ENCODE results near the gene ZBTB32. TPM values are rescaled to one million over a fixed set of nuclear protein-coding genes. Genes with fewer than 3 reads are reported as not detected.

ZBTB32 gene
- polyA plus RNA-seq, 2 of the 4 experiments (the other 2 are of a cell fraction) = not detected

DNA sequence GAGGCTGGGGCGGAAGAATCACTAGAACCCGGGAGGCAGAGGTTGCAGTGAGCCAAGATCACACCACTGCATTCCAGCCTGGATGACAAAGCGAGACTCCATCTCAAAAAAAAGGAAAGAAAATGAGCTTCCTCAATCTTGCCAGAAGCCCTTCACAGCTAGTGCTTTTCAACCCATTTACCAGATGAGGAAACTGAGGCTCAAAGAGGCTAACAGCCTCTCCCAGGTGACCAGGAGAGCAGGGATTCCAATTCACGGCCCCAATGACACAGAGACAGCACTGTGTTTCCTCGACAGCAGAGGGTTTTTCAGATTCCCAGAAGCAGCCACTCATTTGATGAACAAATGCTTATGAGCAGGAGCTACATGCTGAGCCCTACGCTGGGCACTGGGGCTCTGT, 34.8 kb upstream of the ZBTB32 start:
- H3K4me1 ChIP-seq = no peaks in the 10 kb centered on the region
- H3K9me3 ChIP-seq = no peaks in the 10 kb centered on the region
- no peak overlapping the region for H3K4me3 ChIP-seq
- ChIA-PET POLR2A (interaction anchor here (1.2 kb wide), 2 partner anchors 9 to 22 kb away, joined by 4 to 6 read pairs; partner anchors contain the start of gene COX6B1), CTCF (interaction anchor here (0.6 to 1.8 kb wide), 8 partner anchors 8 to 1754 kb away, joined by 3 to 5 read pairs (median 3); no protein-coding TSS in a partner anchor)
- TF ChIP-seq POLR2AphosphoS2 (conservative IDR thresholded peaks at IDR 0.05; ENCODE audit: low read length) = no peak
- TF ChIP-seq MYC (IDR thresholded peaks at IDR 0.05; ENCODE audit: borderline replicate concordance, low read length) = no peak
- TF ChIP-seq BHLHE40 (IDR thresholded peaks at IDR 0.05; ENCODE audit: low read depth, low read length) = no peak
- TF ChIP-seq, protein P1, sequence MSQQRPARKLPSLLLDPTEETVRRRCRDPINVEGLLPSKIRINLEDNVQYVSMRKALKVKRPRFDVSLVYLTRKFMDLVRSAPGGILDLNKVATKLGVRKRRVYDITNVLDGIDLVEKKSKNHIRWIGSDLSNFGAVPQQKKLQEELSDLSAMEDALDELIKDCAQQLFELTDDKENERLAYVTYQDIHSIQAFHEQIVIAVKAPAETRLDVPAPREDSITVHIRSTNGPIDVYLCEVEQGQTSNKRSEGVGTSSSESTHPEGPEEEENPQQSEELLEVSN (IDR thresholded peaks at IDR 0.05; ENCODE audit: borderline replicate concordance, low read depth) = no peak
- TF ChIP-seq, protein P2, sequence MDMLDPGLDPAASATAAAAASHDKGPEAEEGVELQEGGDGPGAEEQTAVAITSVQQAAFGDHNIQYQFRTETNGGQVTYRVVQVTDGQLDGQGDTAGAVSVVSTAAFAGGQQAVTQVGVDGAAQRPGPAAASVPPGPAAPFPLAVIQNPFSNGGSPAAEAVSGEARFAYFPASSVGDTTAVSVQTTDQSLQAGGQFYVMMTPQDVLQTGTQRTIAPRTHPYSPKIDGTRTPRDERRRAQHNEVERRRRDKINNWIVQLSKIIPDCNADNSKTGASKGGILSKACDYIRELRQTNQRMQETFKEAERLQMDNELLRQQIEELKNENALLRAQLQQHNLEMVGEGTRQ (IDR thresholded peaks at IDR 0.05) = no peak
- TF ChIP-seq RNF2 (IDR thresholded peaks at IDR 0.05; ENCODE audit: borderline replicate concordance, low read depth) = no peak
- no peak for TF ChIP-seq HOXB13 (CRISPR knock-in tag; IDR thresholded peaks at IDR 0.05; ENCODE audit: low read depth)
- TF ChIP-seq ZC3H11A (IDR thresholded peaks at IDR 0.05) = no peak
- TF ChIP-seq JUNB (IDR thresholded peaks at IDR 0.05) = no peak
- TF ChIP-seq CHD4 (IDR thresholded peaks at IDR 0.05; ENCODE audit: borderline replicate concordance) = no peak
- TF ChIP-seq RCOR1 (IDR thresholded peaks at IDR 0.05; ENCODE audit: low read depth, low read length) = no peak
- TF ChIP-seq ZSCAN20 (CRISPR knock-in tag; IDR thresholded peaks at IDR 0.05) = no peak
- TF ChIP-seq SMC3 (IDR thresholded peaks at IDR 0.05) = no peak
- ATAC-seq = no peak
- WGBS (ENCODE audit: missing lambda C conversion rate) = 36% methylated on average over 6 of the region's 6 CpGs
- no peak overlapping the region for H3K27ac ChIP-seq
- DNase-seq (ENCODE audit: low read depth in 1 of 2, low spot score in 1 of 2) = no peak
- H3K4me2 ChIP-seq = no peak overlapping the region
- no peak for FAIRE-seq

DNA sequence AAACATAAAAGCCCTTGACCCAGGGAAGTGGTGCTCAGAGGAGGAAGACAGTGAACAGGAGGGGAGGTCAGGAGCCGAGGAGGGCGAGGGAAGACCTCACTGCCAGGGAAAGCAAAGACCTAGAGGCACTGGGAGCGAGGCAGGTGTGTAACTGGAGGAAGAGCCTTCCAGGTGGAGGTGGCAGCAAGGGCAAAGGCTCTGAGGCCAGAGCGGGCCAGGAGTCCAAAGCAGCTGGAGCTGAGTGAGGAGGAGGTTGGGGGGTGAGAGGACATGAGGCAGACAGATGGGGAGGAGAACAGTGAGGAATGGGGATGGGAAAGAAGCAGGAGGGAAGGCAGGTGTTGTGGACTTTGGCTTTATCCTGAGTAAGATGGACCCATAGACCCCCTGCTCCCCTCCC, 34.4 kb upstream of the ZBTB32 start:
- ATAC-seq (no peak), FAIRE-seq (no peak), DNase-seq (ENCODE audit: low read depth in 1 of 2, low spot score in 1 of 2) (no peak)
- ChIA-PET POLR2A (interaction anchor here (1.2 kb wide), 2 partner anchors 9 to 22 kb away, joined by 4 to 6 read pairs; partner anchors contain the start of gene COX6B1), CTCF (interaction anchor here (0.6 to 1.8 kb wide), 10 partner anchors 8 to 1754 kb away, joined by 3 to 5 read pairs (median 3); no protein-coding TSS in a partner anchor)
- no peak overlapping the region for H3K27ac ChIP-seq
- WGBS (ENCODE audit: missing lambda C conversion rate) = 39% methylated on average over 4 of the region's 4 CpGs
- no peak for TF ChIP-seq MAX (IDR thresholded peaks at IDR 0.05)
- TF ChIP-seq RAD21 (conservative IDR thresholded peaks at IDR 0.05 in 1 of 2, IDR thresholded peaks at IDR 0.05 in 1 of 2) = no peak
- 0 out of 5 replicates have a peak, but pooled peaks of 1 of the 2 experiments have one; percentile 16 for TF ChIP-seq JUN (IDR thresholded peaks at IDR 0.05)
- no peaks in the 10 kb centered on the region for H3K4me1 ChIP-seq
- H3K9me3 ChIP-seq = no peaks in the 10 kb centered on the region
- H3K4me2 ChIP-seq = no peak overlapping the region
- H3K4me3 ChIP-seq = no peak overlapping the region

GRCh38 chr19:35670686-35671085, 33.7 kb upstream of the ZBTB32 start:
- ChIA-PET POLR2A (no interaction called here), CTCF (interaction anchor here (0.9 to 3.0 kb wide), 6 partner anchors 13 to 122 kb away, joined by 3 to 10 read pairs (median 3); no protein-coding TSS in a partner anchor)
- no peak for DNase-seq (ENCODE audit: low read depth in 1 of 2, low spot score in 1 of 2)
- no peaks in the 10 kb centered on the region for H3K4me1 ChIP-seq
- no peak overlapping the region for H3K27ac ChIP-seq
- ATAC-seq = no peak
- TF ChIP-seq CBX2 (IDR thresholded peaks at IDR 0.05; ENCODE audit: borderline replicate concordance, low read depth) (no peak), RCOR1 (IDR thresholded peaks at IDR 0.05; ENCODE audit: low read depth, low read length) (no peak), JUNB (IDR thresholded peaks at IDR 0.05) (no peak)
- FAIRE-seq = no peak
- H3K4me2 ChIP-seq = no peak overlapping the region
- WGBS (ENCODE audit: missing lambda C conversion rate) = 50% methylated on average over 1 of the region's 1 CpG
- no peak overlapping the region for H3K4me3 ChIP-seq
- H3K9me3 ChIP-seq = no peaks in the 10 kb centered on the region

DNA sequence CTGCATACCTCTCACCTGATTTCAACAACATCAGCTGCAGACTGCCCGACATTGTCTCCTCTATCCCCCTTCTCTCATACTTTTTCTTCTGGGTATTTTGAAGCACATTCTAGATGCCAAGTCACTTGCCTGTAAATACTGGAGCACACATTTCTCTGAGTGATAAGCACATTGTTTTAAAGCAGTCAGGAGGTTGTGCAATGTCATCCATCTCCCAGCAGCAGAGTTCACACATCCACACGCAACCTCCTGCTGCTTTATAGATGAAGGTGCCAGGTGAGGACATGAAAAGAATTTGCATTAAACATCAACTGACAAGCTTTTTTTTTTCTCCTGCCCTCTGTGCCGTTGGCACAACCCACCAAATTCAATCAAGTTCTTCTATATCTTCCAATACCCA, 32.5 kb upstream of the ZBTB32 start:
- CTCF ChIA-PET = interaction anchor here (0.6 to 3.5 kb wide), 13 partner anchors 9 to 434 kb away, joined by 3 to 13 read pairs (median 3); no protein-coding TSS in a partner anchor
- POLR2A ChIA-PET = no interaction called here
- DNase-seq (ENCODE audit: low read depth in 1 of 2, low spot score in 1 of 2) (no peak), ATAC-seq (no peak), FAIRE-seq (peak; percentile 73)
- H3K4me1 ChIP-seq = no peaks in the 10 kb centered on the region
- no peak overlapping the region for H3K4me3 ChIP-seq
- no peaks in the 10 kb centered on the region for H3K9me3 ChIP-seq
- no peak overlapping the region for H3K27ac ChIP-seq
- WGBS (ENCODE audit: missing lambda C conversion rate) = 32% methylated on average over 3 of the region's 3 CpGs
- TF ChIP-seq RARB (CRISPR knock-in tag; IDR thresholded peaks at IDR 0.05) = no peak
- no peak for TF ChIP-seq NR3C1 (IDR thresholded peaks at IDR 0.05)
- TF ChIP-seq CEBPB (IDR thresholded peaks at IDR 0.05) = peak; percentile 56 to 57; a peak in 3 of 4 replicates
- H3K4me2 ChIP-seq = no peak overlapping the region
